IPS-15b (cell line): ENCODE results near the gene CD44.

Source experiments
- H3K27me3 ChIP-seq: one replicate; pipeline ENCODE4 v1.6.1; 2013; ENCODE audit warnings: low read length; ENCODE audit not compliant: control insufficient read depth, insufficient read depth
- H3K36me3 ChIP-seq: one replicate; pipeline ENCODE4 v1.6.1; 2013; ENCODE audit warnings: low read length; ENCODE audit not compliant: control insufficient read depth, insufficient read depth
- H3K4me1 ChIP-seq: one replicate; pipeline ENCODE4 v1.6.1; 2013; ENCODE audit warnings: mild to moderate bottlenecking, low read length; ENCODE audit not compliant: control insufficient read depth, insufficient read depth
- H3K4me3 ChIP-seq: one replicate; pipeline ENCODE4 v1.5.1; 2013; ENCODE audit warnings: low read depth, low read length
- H3K9ac ChIP-seq: one replicate; pipeline ENCODE4 v1.6.1; 2013; ENCODE audit warnings: low read depth, mild to moderate bottlenecking, low read length
- H3K9me3 ChIP-seq: one replicate; pipeline ENCODE4 v1.6.1; 2013; ENCODE audit warnings: mild to moderate bottlenecking, low read length; ENCODE audit not compliant: control insufficient read depth, insufficient read depth

The CD44 gene

DNA sequence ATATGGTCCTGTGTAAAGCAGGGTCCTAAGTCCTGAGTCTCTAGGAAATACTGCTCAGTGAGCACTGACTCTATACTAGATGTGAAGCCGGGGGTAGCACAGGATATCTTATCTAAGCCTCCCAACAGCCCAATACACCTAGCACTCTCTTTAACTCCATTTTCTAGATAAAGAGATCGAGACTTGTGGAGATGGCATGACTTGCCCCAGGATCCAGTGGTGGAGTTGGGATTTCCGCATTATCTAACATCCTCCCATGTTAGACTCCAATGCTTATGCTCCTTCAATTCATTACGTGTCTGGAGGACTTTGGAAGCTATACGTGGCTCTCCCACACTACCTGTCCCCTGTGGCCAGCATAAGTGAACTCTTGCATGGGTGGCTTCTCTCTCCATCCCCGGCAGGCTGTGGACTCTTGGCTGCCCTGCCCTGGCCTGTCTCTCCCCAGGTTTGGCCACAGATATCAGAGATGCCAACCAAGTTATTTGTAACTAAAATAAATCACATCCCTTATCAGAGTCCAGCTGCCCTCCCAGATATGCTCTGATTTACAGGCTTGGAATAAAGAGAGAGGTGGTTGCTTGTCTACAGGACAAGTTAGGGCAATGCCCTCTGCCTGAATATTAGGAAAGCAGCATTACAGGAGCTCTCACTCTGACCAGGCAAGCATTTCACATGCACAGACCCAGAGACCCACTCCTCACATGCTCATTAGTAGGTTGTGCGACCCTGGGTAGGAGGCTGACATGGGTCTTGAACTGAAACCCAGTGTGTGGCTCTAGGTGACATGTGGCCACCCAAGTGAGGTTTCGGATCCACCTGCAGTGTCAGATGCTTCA is 4.5 kb downstream of the CD44 start:
- peaks cover 5% of the 10 kb centered on the region for H3K4me1 ChIP-seq
- H3K4me3 ChIP-seq = no peak overlapping the region
- no peak overlapping the region for H3K9ac ChIP-seq
- H3K36me3 ChIP-seq = no peaks in the 10 kb centered on the region
- H3K27me3 ChIP-seq = peaks cover 24% of the 10 kb centered on the region
- no peaks in the 10 kb centered on the region for H3K9me3 ChIP-seq

DNA sequence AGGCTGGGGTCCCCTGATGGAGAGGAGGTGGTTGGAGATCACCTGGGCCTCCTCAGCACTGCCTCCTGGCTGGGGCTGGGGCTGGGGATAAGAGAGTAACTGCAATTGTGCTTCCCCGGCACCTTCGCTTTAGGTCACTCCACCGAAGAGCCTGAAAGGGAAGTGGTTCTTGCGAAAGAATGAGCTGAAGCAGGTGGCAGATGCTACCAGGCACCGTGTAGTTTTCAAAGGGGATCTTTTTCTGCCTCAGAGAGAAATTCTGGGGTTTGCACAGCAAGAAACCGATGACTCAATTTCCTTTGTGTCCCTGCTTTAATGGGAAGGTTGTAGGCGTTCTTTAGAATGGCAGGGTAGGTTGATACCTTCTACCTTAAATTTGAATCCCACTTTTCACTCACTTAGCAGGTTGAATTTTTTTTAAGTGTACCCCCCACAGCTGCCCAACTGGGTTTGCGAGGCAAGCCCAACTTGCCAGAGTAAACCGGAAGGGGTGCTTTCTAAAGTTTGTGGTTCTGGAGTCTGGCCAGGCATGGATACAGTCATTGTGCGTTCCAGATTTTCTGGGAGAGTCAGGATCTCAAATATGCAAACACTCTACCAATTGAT is 5.3 kb downstream of the CD44 start:
- no peaks in the 10 kb centered on the region for H3K9me3 ChIP-seq
- no peaks in the 10 kb centered on the region for H3K36me3 ChIP-seq
- H3K27me3 ChIP-seq = peaks cover 17% of the 10 kb centered on the region
- H3K9ac ChIP-seq = no peak overlapping the region
- H3K4me1 ChIP-seq = peaks cover 4% of the 10 kb centered on the region
- no peak overlapping the region for H3K4me3 ChIP-seq

GRCh38 chr11:35144806-35145205 is 5.8 kb downstream of the CD44 start:
- H3K36me3 ChIP-seq = no peaks in the 10 kb centered on the region
- no peak overlapping the region for H3K4me3 ChIP-seq
- H3K27me3 ChIP-seq = peaks cover 11% of the 10 kb centered on the region
- H3K9me3 ChIP-seq = no peaks in the 10 kb centered on the region
- no peak overlapping the region for H3K9ac ChIP-seq
- peaks cover 2% of the 10 kb centered on the region for H3K4me1 ChIP-seq

- H3K36me3 ChIP-seq = no peaks in the 10 kb centered on the region
- no peak overlapping the region for H3K4me3 ChIP-seq
- no peak overlapping the region for H3K9ac ChIP-seq
- no peaks in the 10 kb centered on the region for H3K4me1 ChIP-seq
- peaks cover 6% of the 10 kb centered on the region for H3K27me3 ChIP-seq
- H3K9me3 ChIP-seq = no peaks in the 10 kb centered on the region
These were observed 6.3 kb downstream of the CD44 start for GRCh38 chr11:35145271-35145670.

DNA sequence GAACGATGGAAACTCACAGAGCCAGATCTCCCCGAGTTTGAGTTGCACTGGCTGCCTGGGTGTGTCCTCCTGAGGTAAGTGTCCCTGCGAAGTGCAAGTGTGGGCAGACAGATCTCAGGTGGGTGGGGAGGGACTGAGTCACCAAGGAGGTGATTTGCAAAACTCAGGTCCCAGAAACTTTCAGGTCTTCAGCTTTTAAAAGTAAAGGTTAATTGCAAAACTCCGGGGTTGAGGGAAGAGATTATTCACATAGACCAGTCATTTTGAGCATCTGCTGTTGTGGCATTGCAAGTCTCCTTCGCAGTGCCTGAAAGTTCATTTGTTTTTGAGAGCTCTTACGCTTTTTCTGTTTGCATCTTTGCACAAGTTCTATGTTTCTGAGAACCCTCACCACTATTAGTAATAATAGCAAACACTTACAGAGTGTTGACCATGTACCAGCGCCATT is 7.1 kb downstream of the CD44 start:
- H3K9ac ChIP-seq = no peak overlapping the region
- H3K27me3 ChIP-seq = no peaks in the 10 kb centered on the region
- no peak overlapping the region for H3K4me3 ChIP-seq
- H3K36me3 ChIP-seq = no peaks in the 10 kb centered on the region
- no peaks in the 10 kb centered on the region for H3K4me1 ChIP-seq
- H3K9me3 ChIP-seq = no peaks in the 10 kb centered on the region

DNA sequence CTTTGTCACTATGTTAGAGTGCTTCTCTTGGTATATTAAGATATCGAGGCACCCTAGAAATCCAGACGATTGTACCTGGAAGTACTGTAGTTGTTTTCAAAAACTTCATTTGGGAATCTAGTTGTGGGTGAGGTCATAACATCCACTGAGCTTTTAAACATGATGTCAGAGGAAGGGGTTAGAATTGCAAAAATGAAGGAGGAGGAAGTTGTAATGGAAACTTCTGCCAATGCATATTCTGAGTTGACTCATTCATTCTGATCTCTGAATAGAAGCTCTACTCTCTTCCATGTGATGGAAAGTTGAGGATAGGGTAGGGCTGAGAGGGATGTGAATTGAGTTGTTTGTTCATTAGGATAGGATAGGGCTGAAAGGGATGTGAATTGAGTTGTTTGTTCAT is 7.7 kb downstream of the CD44 start:
- no peak overlapping the region for H3K4me3 ChIP-seq

GRCh38 chr11:35147235-35147634 is 8.3 kb downstream of the CD44 start:
- no peaks in the 10 kb centered on the region for H3K27me3 ChIP-seq
- no peaks in the 10 kb centered on the region for H3K36me3 ChIP-seq
- H3K4me3 ChIP-seq = no peak overlapping the region
- no peaks in the 10 kb centered on the region for H3K9me3 ChIP-seq
- peaks cover 11% of the 10 kb centered on the region for H3K4me1 ChIP-seq
- H3K9ac ChIP-seq = no peak overlapping the region

More for the DNA sequence above, 7.7 kb downstream of the CD44 start:
- H3K36me3 ChIP-seq = no peaks in the 10 kb centered on the region
- H3K9me3 ChIP-seq = no peaks in the 10 kb centered on the region
- no peaks in the 10 kb centered on the region for H3K27me3 ChIP-seq
- H3K4me1 ChIP-seq = peaks cover 6% of the 10 kb centered on the region
- H3K9ac ChIP-seq = no peak overlapping the region

- no peaks in the 10 kb centered on the region for H3K36me3 ChIP-seq
- no peak overlapping the region for H3K9ac ChIP-seq
- H3K4me1 ChIP-seq = peaks cover 14% of the 10 kb centered on the region
- H3K9me3 ChIP-seq = no peaks in the 10 kb centered on the region
- no peaks in the 10 kb centered on the region for H3K27me3 ChIP-seq
- no peak overlapping the region for H3K4me3 ChIP-seq
These were observed 9.3 kb downstream of the CD44 start for GRCh38 chr11:35148163-35148837.

- Histone ChIP-seq H3K9ac (no peak overlapping the region), H3K4me1 (peaks cover 14% of the 10 kb centered on the region)
These were observed 11.5 kb downstream of the CD44 start for GRCh38 chr11:35150454-35150853.

DNA sequence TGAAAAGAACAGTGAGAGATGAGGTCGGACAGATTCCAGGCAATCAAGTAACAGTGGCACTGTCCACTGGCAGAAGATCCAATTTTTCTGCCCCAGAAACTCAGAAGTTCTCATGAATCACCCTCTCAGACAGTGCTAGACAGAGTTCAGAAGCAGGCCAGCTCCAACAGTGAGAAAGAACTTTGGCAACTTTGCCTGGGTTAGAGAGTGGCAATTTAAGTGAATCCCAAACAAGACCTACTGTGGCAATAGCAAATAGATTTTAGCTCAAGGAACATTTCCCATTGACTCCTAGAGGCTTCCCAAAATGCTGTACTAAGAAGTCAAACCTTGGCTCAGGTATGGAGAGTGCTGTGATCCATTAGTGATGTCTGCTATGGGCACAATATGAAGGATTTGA is 12.3 kb downstream of the CD44 start:
- H3K4me1 ChIP-seq = peaks cover 14% of the 10 kb centered on the region
- H3K9me3 ChIP-seq = no peaks in the 10 kb centered on the region
- H3K4me3 ChIP-seq = no peak overlapping the region
- no peaks in the 10 kb centered on the region for H3K27me3 ChIP-seq
- H3K9ac ChIP-seq = no peak overlapping the region
- no peaks in the 10 kb centered on the region for H3K36me3 ChIP-seq

More at GRCh38 chr11:35150454-35150853, 11.5 kb downstream of the CD44 start:
- no peaks in the 10 kb centered on the region for H3K27me3 ChIP-seq
- no peak overlapping the region for H3K4me3 ChIP-seq
- H3K36me3 ChIP-seq = no peaks in the 10 kb centered on the region
- no peaks in the 10 kb centered on the region for H3K9me3 ChIP-seq

DNA sequence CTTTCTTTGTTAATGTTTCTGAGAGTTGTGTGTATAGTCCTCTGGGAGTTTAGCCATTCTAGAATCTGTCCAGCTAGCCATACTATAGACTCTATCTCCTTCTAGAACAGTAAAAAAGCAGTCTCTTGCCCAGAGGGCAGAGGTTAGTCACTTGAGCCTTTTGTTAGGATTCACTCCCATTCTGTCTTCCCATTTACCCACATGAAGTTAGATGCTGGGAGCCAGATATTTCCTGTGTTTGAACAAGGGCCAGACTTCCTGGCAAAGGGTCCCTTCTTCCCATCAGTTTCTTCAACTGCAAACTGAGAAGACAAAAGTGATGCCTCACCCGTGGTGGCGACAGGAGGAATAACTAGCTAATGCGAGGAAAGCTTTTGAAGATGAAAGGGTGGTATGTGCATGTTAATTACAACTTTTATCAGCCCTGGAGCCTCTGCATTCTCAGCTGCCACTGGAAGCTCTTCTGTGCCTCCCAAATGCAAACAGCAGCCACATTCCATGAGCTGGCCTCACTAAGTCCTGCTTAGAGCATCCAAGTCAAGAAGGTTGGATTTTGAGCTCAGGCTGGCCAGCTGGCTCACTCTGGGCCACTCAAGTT is 12.8 kb downstream of the CD44 start:
- Histone ChIP-seq H3K36me3 (no peaks in the 10 kb centered on the region), H3K9ac (no peak overlapping the region), H3K4me1 (peaks cover 14% of the 10 kb centered on the region), H3K4me3 (no peak overlapping the region), H3K27me3 (no peaks in the 10 kb centered on the region), H3K9me3 (no peaks in the 10 kb centered on the region)
